ENCODE measurements around the gene TPX2.

GRCh38 chr20:31839782-31840487 is 100.8 kb downstream of the TPX2 start:
- TF ChIP-seq TAF1 (IDR thresholded peaks at IDR 0.05; ENCODE audit: low read depth) (no peak), CTCF (IDR thresholded peaks at IDR 0.05; ENCODE audit: poor library complexity, severe bottlenecking) (no peak), SMC3 (conservative IDR thresholded peaks at IDR 0.05; ENCODE audit: poor library complexity) (no peak), MXI1 (conservative IDR thresholded peaks at IDR 0.05; ENCODE audit: poor library complexity, severe bottlenecking) (no peak)
